ENCODE data around the gene POC1A.

DNA sequence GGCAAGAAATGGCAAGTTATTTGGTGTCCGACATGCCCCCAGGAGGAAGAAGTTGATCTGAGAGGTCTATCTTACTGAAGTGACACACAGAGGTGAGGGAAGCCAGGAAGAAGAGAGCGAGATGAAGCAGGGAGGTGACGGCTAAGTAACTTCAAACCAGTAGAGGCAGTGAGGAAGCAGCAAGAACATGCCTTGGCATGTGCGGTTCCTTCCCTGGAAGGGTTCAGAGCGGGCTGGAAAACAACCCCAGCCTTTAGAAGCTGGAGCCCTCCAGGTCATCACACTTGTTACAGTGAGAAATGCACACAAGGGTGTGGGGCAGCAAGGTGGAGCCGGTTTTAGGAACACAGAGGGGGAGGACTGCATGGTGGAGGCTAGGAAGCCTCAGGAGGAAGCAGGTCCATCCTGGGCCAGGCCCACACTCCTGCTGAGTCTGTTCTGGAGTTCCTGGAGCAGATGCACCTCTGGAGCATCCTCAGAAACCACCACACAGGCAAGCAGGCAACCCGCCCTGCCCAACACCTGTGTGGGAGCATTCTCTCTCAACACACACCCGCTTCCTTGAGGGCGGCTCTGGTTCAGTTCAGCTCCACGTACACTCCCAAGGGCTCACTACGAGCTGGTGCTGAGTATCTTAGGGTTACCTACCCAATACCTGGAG lies 47.1 kb downstream of the POC1A start:
- TF ChIP-seq YY1 (IDR thresholded peaks at IDR 0.05; ENCODE audit: insufficient read depth, insufficient read length) (no peak), SUZ12 (IDR thresholded peaks at IDR 0.05; ENCODE audit: extremely low read depth, insufficient read depth, insufficient read length) (no peak), ZNF274 (IDR thresholded peaks at IDR 0.05; ENCODE audit: low read depth, low read length) (no peak)

Data from NT2/D1 (cell line).